GM11168 (cell line): ENCODE measurements around the gene SMURF1.
"Not testable (repeated sequence)": the region's sequence is repeated elsewhere in the genome, so short reads cannot be mapped to it uniquely, and the experiment has no call there.

Experiments
- in situ Hi-C: fragments of 300-500 bp; cut with MboI; formaldehyde crosslinking; loops from one replicate; pipeline ENCODE4 v1.12.0; 2022; ENCODE audit warnings: low sequenced_read_pairs; ENCODE audit not compliant: unreplicated experiment

SMURF1 gene

GRCh38 chr7:99143853-99144672, at the start of gene SMURF1:
Gene SMURF1 (minus strand): TSS chr7:99144108. CDS start chr7:99143780, 328 bp downstream.
- in situ Hi-C loops: no loop called here

GRCh38 chr7:99191869-99192596, 48.1 kb upstream of the SMURF1 start:
- in situ Hi-C loops: no loop called here

GRCh38 chr7:99190359-99191009, 46.6 kb upstream of the SMURF1 start:
- in situ Hi-C loops: no loop called here

GRCh38 chr7:99189222-99189621, 45.3 kb upstream of the SMURF1 start:
- in situ Hi-C loops: no loop called here

- in situ Hi-C loops: no loop called here
Measured at GRCh38 chr7:99188221-99188620, 44.3 kb upstream of the SMURF1 start.

GRCh38 chr7:99184532-99185218, 40.8 kb upstream of the SMURF1 start:
- in situ Hi-C loops: no loop called here

GRCh38 chr7:99180067-99180650, 36.3 kb upstream of the SMURF1 start:
- in situ Hi-C loops: no loop called here

- in situ Hi-C loops: no loop called here
Measured at GRCh38 chr7:99177165-99177564, 33.3 kb upstream of the SMURF1 start.

GRCh38 chr7:99173787-99174186, 29.9 kb upstream of the SMURF1 start:
- in situ Hi-C loops: no loop called here

GRCh38 chr7:99171731-99172130, 27.8 kb upstream of the SMURF1 start:
- in situ Hi-C loops: no loop called here

- in situ Hi-C loops: no loop called here
Measured at GRCh38 chr7:99170730-99171074, 26.8 kb upstream of the SMURF1 start.

- in situ Hi-C loops: no loop called here
Measured at GRCh38 chr7:99170065-99170729, 26.3 kb upstream of the SMURF1 start.

- in situ Hi-C loops: no loop called here
Measured at GRCh38 chr7:99167072-99167471, 23.2 kb upstream of the SMURF1 start.

- in situ Hi-C loops: no loop called here
Measured at GRCh38 chr7:99165816-99166215, 21.9 kb upstream of the SMURF1 start.

- in situ Hi-C loops: not testable (repeated sequence)
Measured at GRCh38 chr7:99163669-99164068, 19.8 kb upstream of the SMURF1 start.

GRCh38 chr7:99156649-99157048, 12.7 kb upstream of the SMURF1 start:
- in situ Hi-C loops: no loop called here

- in situ Hi-C loops: no loop called here
Measured at GRCh38 chr7:99155211-99155610, 11.3 kb upstream of the SMURF1 start.

- in situ Hi-C loops: no loop called here
Measured at GRCh38 chr7:99146979-99147378, 3.1 kb upstream of the SMURF1 start.

- in situ Hi-C loops: no loop called here
Measured at GRCh38 chr7:99143521-99143852, 421 bp downstream of the SMURF1 start.
